Measurements from ENCODE around the gene SLAIN1. TPM values are rescaled to one million over a fixed set of nuclear protein-coding genes. Genes with fewer than 3 reads are reported as not detected.

Gene SLAIN1
- total RNA-seq, 4 donors from 2014 or later = 19.5 to 30.1 (median 25.4) TPM

- TF ChIP-seq POLR2A (IDR thresholded peaks at IDR 0.05) = no peak
- TF ChIP-seq CTCF (IDR thresholded peaks at IDR 0.05) = no peak
- intact Hi-C loops (cut with DNase I) = no loop called here
- WGBS, 2 donors = 86 to 87% methylated on average over 2 of the region's 2 CpGs
Measured at GRCh38 chr13:77811381-77811780, 113.9 kb downstream of the SLAIN1 start.

GRCh38 chr13:77811981-77812380 is 114.5 kb downstream of the SLAIN1 start:
- Histone ChIP-seq H3K9me3 (no peaks in the 10 kb centered on the region), H3K36me3 (no peaks in the 10 kb centered on the region), H3K4me3 (replicated peaks in 1 of 3) (no peak overlapping the region), H3K27me3 (no peaks in the 10 kb centered on the region), H3K27ac (no peak overlapping the region), H3K4me1 (no peaks in the 10 kb centered on the region)
- intact Hi-C loops (cut with DNase I) = no loop called here
- TF ChIP-seq CTCF (IDR thresholded peaks at IDR 0.05) (no peak), POLR2A (IDR thresholded peaks at IDR 0.05) (no peak)
- DNase-seq = no peak

More at GRCh38 chr13:77811381-77811780, 113.9 kb downstream of the SLAIN1 start:
- no peak overlapping the region for H3K4me3 ChIP-seq (replicated peaks in 1 of 3)
- H3K27me3 ChIP-seq = no peaks in the 10 kb centered on the region
- H3K36me3 ChIP-seq = no peaks in the 10 kb centered on the region
- no peaks in the 10 kb centered on the region for H3K4me1 ChIP-seq
- H3K27ac ChIP-seq = no peak overlapping the region
- no peak for DNase-seq
- no peaks in the 10 kb centered on the region for H3K9me3 ChIP-seq

Small RNA genes within 50 kb of the gene (microRNA-seq; reads per million reads assigned to microRNA genes)
- not detected for gene MIR3665

Small RNA genes within 50 kb of the gene (small RNA-seq; reads per million reads assigned to genes)
- gene MIR3665 = not detected
- gene SPTLC1P5 = not detected

Other genes starting within 250 kb of the SLAIN1 start
- 1 to 10 TPM in 3 of 4 donors, under 1 TPM in 1; 0.79 to 3.4 (median 2.0) TPM for gene SCEL, start 162.0 kb upstream of the SLAIN1 start, total RNA-seq
- gene EDNRB, start 221.1 kb downstream of the SLAIN1 start, total RNA-seq = 100 to 1,000 TPM in 1 of 4 donors, 10 to 100 TPM in 3; 29.3 to 109 (median 60.3) TPM